Activated T-cell treated with anti-CD3 and anti-CD28 coated beads for 1 hour (primary cell): Measurements from ENCODE around the gene TENM3.

Source experiments
- DNase-seq: peaks from one replicate; pipeline ENCODE4 v3.0.0-alpha.2; 2020; ENCODE audit warnings: low read depth

TENM3 gene

GRCh38 chr4:182519528-182519927, 276.3 kb downstream of the TENM3 start:
- DNase-seq, result no peak

GRCh38 chr4:182521011-182521410, 277.8 kb downstream of the TENM3 start:
- DNase-seq, result no peak

GRCh38 chr4:182528819-182529218, 285.6 kb downstream of the TENM3 start:
- no peak for DNase-seq

GRCh38 chr4:182530451-182530850, 287.2 kb downstream of the TENM3 start:
- DNase-seq, result no peak

- DNase-seq, result no peak
Measured at GRCh38 chr4:182531555-182532162, 288.5 kb downstream of the TENM3 start.

- no peak for DNase-seq
Measured at GRCh38 chr4:182532441-182532840, 289.2 kb downstream of the TENM3 start.

GRCh38 chr4:182533964-182534363, 290.8 kb downstream of the TENM3 start:
- no peak for DNase-seq

- DNase-seq, result no peak
Measured at GRCh38 chr4:182536221-182536811, 293.1 kb downstream of the TENM3 start.

GRCh38 chr4:182537031-182537795, 294.0 kb downstream of the TENM3 start:
- DNase-seq, result no peak

- no peak for DNase-seq
Measured at GRCh38 chr4:182538031-182538430, 294.8 kb downstream of the TENM3 start.

- DNase-seq, result no peak
Measured at GRCh38 chr4:182540496-182540895, 297.3 kb downstream of the TENM3 start.

GRCh38 chr4:182547435-182547834, 304.2 kb downstream of the TENM3 start:
- no peak for DNase-seq

GRCh38 chr4:182548156-182548555, 305.0 kb downstream of the TENM3 start:
- DNase-seq, result no peak

- DNase-seq, result no peak
Measured at GRCh38 chr4:182549356-182549755, 306.2 kb downstream of the TENM3 start.

- DNase-seq, result no peak
Measured at GRCh38 chr4:182552948-182553347, 309.7 kb downstream of the TENM3 start.

GRCh38 chr4:182553653-182554052, 310.5 kb downstream of the TENM3 start:
- DNase-seq, result no peak

GRCh38 chr4:182554736-182555135, 311.5 kb downstream of the TENM3 start:
- DNase-seq, result no peak

- no peak for DNase-seq
Measured at GRCh38 chr4:182555997-182556418, 312.8 kb downstream of the TENM3 start.

GRCh38 chr4:182556580-182556979, 313.4 kb downstream of the TENM3 start:
- DNase-seq, result no peak

GRCh38 chr4:182560358-182560757, 317.2 kb downstream of the TENM3 start:
- DNase-seq, result no peak

- no peak for DNase-seq
Measured at GRCh38 chr4:182562350-182562749, 319.1 kb downstream of the TENM3 start.

GRCh38 chr4:182564724-182565369, 321.6 kb downstream of the TENM3 start:
- no peak for DNase-seq

- DNase-seq, result no peak
Measured at GRCh38 chr4:182567119-182567518, 323.9 kb downstream of the TENM3 start.
